IMR-90 (cell line): ENCODE results near the gene CD9. TPM values are rescaled to one million over a fixed set of nuclear protein-coding genes. Genes with fewer than 3 reads are reported as not detected.

ENCODE experiments used
- ATAC-seq: fragments of 200-7000 bp; cut with Tn5 transposase; 2 replicates; pipeline ENCODE4 v1.9.1; 2020; ENCODE audit warnings: low read depth, mild to moderate bottlenecking, moderate library complexity
- BruUV-seq: library from RNA; stranded (reverse); fragments of 400-500 nt; replicated peaks from 2 replicates; lab custom pipeline; 2021; lab: Mats Ljungman, UMichigan
- CTCF ChIA-PET: fragments of 300-600 bp; formaldehyde crosslinking; extraction: SDS; loops from one replicate; lab custom pipeline; 2021; ENCODE audit warnings: antibody characterized with exemption; lab: Yijun Ruan, JAX
- POLR2A ChIA-PET: fragments of 300-600 bp; sonication (Branson Sonifier 250); formaldehyde crosslinking; loops from one replicate; lab custom pipeline; 2022; ENCODE audit warnings: antibody characterized with exemption; ENCODE audit not compliant: unreplicated experiment; lab: Charles Lee
- DNase-seq: peaks from one replicate; pipeline ENCODE4 v3.0.0; 2013
- H2AFZ ChIP-seq: replicated peaks from 2 replicates; pipeline ENCODE3; 2013; ENCODE audit warnings: low read length, mild to moderate bottlenecking; ENCODE audit not compliant: poor library complexity
- H2AK5ac ChIP-seq: 2 replicates; pipeline ENCODE4 v1.6.1; 2013; ENCODE audit warnings: low read depth, low read length, inconsistent platforms
- H2AK9ac ChIP-seq: replicated peaks from 2 replicates; pipeline ENCODE3; 2013; ENCODE audit warnings: mild to moderate bottlenecking, low read depth, low read length, moderate library complexity; ENCODE audit not compliant: poor library complexity
- H2BK120ac ChIP-seq: 2 replicates; pipeline ENCODE4 v1.6.1; 2013; ENCODE audit warnings: low read depth, low read length, inconsistent platforms
- H2BK15ac ChIP-seq: 3 replicates; pipeline ENCODE4 v1.6.1; 2013; ENCODE audit warnings: low read depth, low read length, inconsistent platforms
- H2BK20ac ChIP-seq: 2 replicates; pipeline ENCODE4 v1.6.1; 2013; ENCODE audit warnings: low read depth, mild to moderate bottlenecking, inconsistent platforms, low read length, moderate library complexity
- H2BK5ac ChIP-seq: 2 replicates; pipeline ENCODE4 v1.6.1; 2013; ENCODE audit warnings: mild to moderate bottlenecking, low read depth, low read length, inconsistent platforms; ENCODE audit not compliant: poor library complexity, severe bottlenecking
- H3K14ac ChIP-seq: replicated peaks from 2 replicates; pipeline ENCODE4 v1.6.1; 2013; ENCODE audit warnings: low read depth, low read length, inconsistent platforms
- H3K18ac ChIP-seq: 2 replicates; pipeline ENCODE4 v1.6.1; 2013; ENCODE audit warnings: low read depth, low read length, control low read depth
- H3K23ac ChIP-seq: 2 replicates; pipeline ENCODE4 v1.6.1; 2013; ENCODE audit warnings: low read depth, low read length, inconsistent platforms
- H3K27ac ChIP-seq: 2 replicates; pipeline ENCODE4 v1.5.1; 2013; ENCODE audit warnings: mild to moderate bottlenecking, control low read depth, low read length; ENCODE audit not compliant: insufficient read depth
- H3K27me3 ChIP-seq: 2 replicates; pipeline ENCODE4 v1.6.1; 2013; ENCODE audit warnings: low read length; ENCODE audit not compliant: control insufficient read depth, insufficient read depth
- H3K36me3 ChIP-seq: 2 replicates; pipeline ENCODE4 v1.6.1; 2013; ENCODE audit warnings: low read length, mixed read lengths; ENCODE audit not compliant: control insufficient read depth, insufficient read depth
- H3K4ac ChIP-seq: 2 replicates; pipeline ENCODE4 v1.6.1; 2013; ENCODE audit warnings: low read depth, low read length, inconsistent platforms
- H3K4me1 ChIP-seq: 2 replicates; pipeline ENCODE4 v1.6.1; 2013; ENCODE audit warnings: low read length, mixed read lengths; ENCODE audit not compliant: control insufficient read depth, insufficient read depth
- H3K4me2 ChIP-seq: 2 replicates; pipeline ENCODE4 v1.6.1; 2013; ENCODE audit warnings: low read depth, mild to moderate bottlenecking, control low read depth, low read length, moderate library complexity
- H3K4me3 ChIP-seq: 2 replicates; pipeline ENCODE4 v1.5.1; 2013; ENCODE audit warnings: low read depth, mild to moderate bottlenecking, control low read depth, low read length, moderate library complexity; ENCODE audit not compliant: insufficient read depth
- H3K56ac ChIP-seq: 2 replicates; pipeline ENCODE4 v1.6.1; 2013; ENCODE audit warnings: low read length, inconsistent platforms; ENCODE audit not compliant: insufficient read depth; ENCODE audit errors: extremely low read depth
- H3K79me1 ChIP-seq, 2 experiments: 2 replicates each; pipeline ENCODE4 v1.6.1; 2013; ENCODE audit warnings: low read length in 2 of 2, inconsistent platforms in 1 of 2, low read depth in 1 of 2
- H3K9ac ChIP-seq: 2 replicates; pipeline ENCODE4 v1.6.1; 2013; ENCODE audit warnings: low read depth, low read length, control low read depth
- H3K9me1 ChIP-seq: 2 replicates; pipeline ENCODE4 v1.6.1; 2013; ENCODE audit warnings: low read length, inconsistent platforms; ENCODE audit not compliant: insufficient read depth
- H3K9me3 ChIP-seq: 2 replicates; pipeline ENCODE4 v1.6.1; 2013; ENCODE audit warnings: low read length; ENCODE audit not compliant: control insufficient read depth, insufficient read depth
- H4K20me1 ChIP-seq: 2 replicates; pipeline ENCODE4 v1.6.1; 2013; ENCODE audit warnings: low read length, inconsistent platforms; ENCODE audit not compliant: insufficient read depth
- H4K5ac ChIP-seq: 2 replicates; pipeline ENCODE4 v1.6.1; 2013; ENCODE audit warnings: mild to moderate bottlenecking, low read depth, low read length, control low read depth
- H4K8ac ChIP-seq, 2 experiments: 2 replicates each; pipeline ENCODE4 v1.6.1; 2013; ENCODE audit warnings: low read depth in 2 of 2, low read length in 2 of 2, control low read depth in 1 of 2, inconsistent platforms in 1 of 2
- H4K91ac ChIP-seq: 2 replicates; pipeline ENCODE4 v1.6.1; 2013; ENCODE audit warnings: low read depth, low read length, inconsistent platforms; ENCODE audit not compliant: insufficient read depth
- BHLHE40 ChIP-seq: fragments of 150-350 bp; IDR thresholded peaks from 2 replicates; pipeline ENCODE4 v1.6.1; 2016; ENCODE audit warnings: mild to moderate bottlenecking, low read depth, low read length
- CEBPB ChIP-seq: IDR thresholded peaks from 2 replicates; pipeline ENCODE4 v1.6.1; 2012; ENCODE audit warnings: low read depth, low read length, improper control_type of control experiment
- CHD1 ChIP-seq: IDR thresholded peaks from 2 replicates; pipeline ENCODE4 v1.6.1; 2012; ENCODE audit warnings: low read depth, low read length, improper control_type of control experiment
- CTCF ChIP-seq: conservative IDR thresholded peaks from 2 replicates; pipeline ENCODE4 v1.5.1; 2012; ENCODE audit warnings: mild to moderate bottlenecking, low read depth, low read length, improper control_type of control experiment
- ELK1 ChIP-seq: fragments of 150-350 bp; IDR thresholded peaks from 2 replicates; pipeline ENCODE4 v1.6.1; 2016; ENCODE audit warnings: low read depth, mild to moderate bottlenecking, low read length, moderate library complexity, borderline replicate concordance
- FOS ChIP-seq: fragments of 150-350 bp; IDR thresholded peaks from 2 replicates; pipeline ENCODE4 v1.6.1; 2016; ENCODE audit warnings: low read depth, low read length
- MAFK ChIP-seq: IDR thresholded peaks from 2 replicates; pipeline ENCODE4 v1.6.1; 2012; ENCODE audit warnings: low read depth, low read length, improper control_type of control experiment
- MAZ ChIP-seq: IDR thresholded peaks from 2 replicates; pipeline ENCODE4 v1.6.1; 2012; ENCODE audit warnings: low read depth, mild to moderate bottlenecking, low read length, improper control_type of control experiment, moderate library complexity, borderline replicate concordance
- MXI1 ChIP-seq: IDR thresholded peaks from 2 replicates; pipeline ENCODE4 v1.6.1; 2012; ENCODE audit warnings: low read depth, mild to moderate bottlenecking, low read length, moderate library complexity, borderline replicate concordance
- NFE2L2 ChIP-seq: fragments of 150-350 bp; IDR thresholded peaks from 2 replicates; pipeline ENCODE4 v1.6.1; 2016; ENCODE audit warnings: low read depth, mild to moderate bottlenecking, low read length
- POLR2A ChIP-seq: IDR thresholded peaks from 2 replicates; pipeline ENCODE4 v1.6.1; 2012; ENCODE audit warnings: mild to moderate bottlenecking, low read depth, low read length
- RAD21 ChIP-seq: IDR thresholded peaks from 2 replicates; pipeline ENCODE4 v1.6.1; 2012; ENCODE audit warnings: low read length, improper control_type of control experiment
- RCOR1 ChIP-seq: IDR thresholded peaks from 2 replicates; pipeline ENCODE4 v1.6.1; 2012; ENCODE audit warnings: mild to moderate bottlenecking, low read length, improper control_type of control experiment; ENCODE audit not compliant: insufficient replicate concordance
- RFX5 ChIP-seq: IDR thresholded peaks from 2 replicates; pipeline ENCODE4 v1.8.0; 2012; ENCODE audit warnings: low read depth, mild to moderate bottlenecking, low read length, moderate library complexity
- SMC3 ChIP-seq: fragments of 150-350 bp; IDR thresholded peaks from 2 replicates; pipeline ENCODE4 v1.6.1; 2016; ENCODE audit warnings: low read depth, mild to moderate bottlenecking, antibody characterized with exemption, low read length, moderate library complexity
- USF2 ChIP-seq: fragments of 150-350 bp; IDR thresholded peaks from 2 replicates; pipeline ENCODE4 v1.6.1; 2017; ENCODE audit warnings: mild to moderate bottlenecking, antibody characterized with exemption, low read length, low read depth
- WGBS, 2 experiments: methylation state at CpG; one replicate each; pipeline versions ENCODE4 v1.1.5 to v1.1.7; 2013; ENCODE audit warnings: missing lambda C conversion rate in 2 of 2; ENCODE audit not compliant: insufficient read length in 1 of 2; ENCODE audit errors: extremely low coverage in 2 of 2; 5-methylcytosine and 5-hydroxymethylcytosine counted together
- dilution Hi-C: fragments of 300-500 bp; cut with HindIII; formaldehyde crosslinking; loops from one replicate; pipeline ENCODE4 v1.14.3; 2018; ENCODE audit warnings: low sequenced_read_pairs; ENCODE audit not compliant: unreplicated experiment
- in situ Hi-C: fragments of 300-500 bp; cut with MboI; formaldehyde crosslinking; loops from 3 replicates; pipeline ENCODE4 v1.14.3; 2019; ENCODE audit warnings: low sequenced_read_pairs, inconsistent platforms, mixed read lengths
- intact Hi-C: fragments of 100-400 bp; cut with micrococcal nuclease; formaldehyde crosslinking; loops from 2 replicates; pipeline ENCODE4 v1.10.0; 2022
- polyA plus RNA-seq, 3 experiments: library from polyadenylated mRNA; depleted of rRNA; stranded (reverse); fragments of >200 nt; gene quantifications; 2 replicates each; pipeline ENCODE4 v1.2.3, GENCODE V29; 2012; ENCODE audit warnings: low replicate concordance in 1 of 3
- total RNA-seq: library from RNA; depleted of rRNA; stranded (reverse); fragments of >200 nt; gene quantifications from 2 replicates; pipeline ENCODE4 v1.2.3, GENCODE V29; 2012

CD9 gene
- total and polyA plus RNA-seq, 2 of the 4 experiments (the other 2 are of a cell fraction) = 48.8 to 70.9 TPM

GRCh38 chr12:6262211-6262610 lies 62.0 kb downstream of the CD9 start:
- peaks cover 10% of the 10 kb centered on the region; the same call in 1 of the 2 replicates for H3K4me1 ChIP-seq
- H4K5ac ChIP-seq = no peak overlapping the region
- CTCF ChIA-PET = no interaction called here
- H2BK5ac ChIP-seq = no peak overlapping the region
- in situ Hi-C loops = no loop called here
- no TSS peak for BruUV-seq
- no peak overlapping the region for H4K8ac ChIP-seq
- H3K36me3 ChIP-seq = no peaks in the 10 kb centered on the region
- no CpG with 5 or more reads among the region's 3 CpGs for WGBS, 2 experiments
- dilution Hi-C loops = no loop called here
- H3K14ac ChIP-seq = no peak overlapping the region
- H2BK20ac ChIP-seq = no peak overlapping the region
- ATAC-seq = no peak
- H3K9ac ChIP-seq = no peak overlapping the region
- POLR2A ChIA-PET = no interaction called here
- no peak overlapping the region for H3K56ac ChIP-seq
- H3K9me1 ChIP-seq = peaks cover 3% of the 10 kb centered on the region; the same call in 1 of the 2 replicates
- H2AK9ac ChIP-seq = no peak overlapping the region
- H4K91ac ChIP-seq = no peak overlapping the region
- no peak overlapping the region for H2AFZ ChIP-seq
- no peak overlapping the region for H3K27ac ChIP-seq
- no peak overlapping the region for H2AK5ac ChIP-seq
- H3K4me2 ChIP-seq = no peak overlapping the region
- no peak overlapping the region for H3K23ac ChIP-seq
- peaks cover 5% of the 10 kb centered on the region; the same call in 1 of the 2 replicates for H3K9me3 ChIP-seq
- no peak overlapping the region for H3K4ac ChIP-seq
- H2BK15ac ChIP-seq = no peak overlapping the region
- no peak overlapping the region for H2BK120ac ChIP-seq
- DNase-seq = no peak
- H3K4me3 ChIP-seq = no peak overlapping the region
- no peaks in the 10 kb centered on the region for H3K79me1 ChIP-seq
- intact Hi-C loops = no loop called here
- no peaks in the 10 kb centered on the region for H4K20me1 ChIP-seq
- peaks cover 6% of the 10 kb centered on the region for H3K27me3 ChIP-seq
- no peak overlapping the region for H3K18ac ChIP-seq
- no peak for TF ChIP-seq ELK1
- no peak for TF ChIP-seq CTCF
- no peak for TF ChIP-seq MAZ
- TF ChIP-seq NFE2L2 = no peak
- no peak for TF ChIP-seq SMC3
- TF ChIP-seq MXI1 = no peak
- TF ChIP-seq BHLHE40 = no peak
- TF ChIP-seq CHD1 = no peak
- no peak for TF ChIP-seq POLR2A
- no peak for TF ChIP-seq MAFK
- TF ChIP-seq FOS = no peak
- TF ChIP-seq RCOR1 = no peak
- no peak for TF ChIP-seq RAD21
- no peak for TF ChIP-seq RFX5
- no peak for TF ChIP-seq USF2
- TF ChIP-seq CEBPB = no peak
